Activated CD8-positive, alpha-beta T cell treated with anti-CD3 and anti-CD28 coated beads for 36 hours (primary cell): Measurements from ENCODE around the gene ARF4. TPM values are rescaled to one million over a fixed set of nuclear protein-coding genes. Genes with fewer than 3 reads are reported as not detected.

Source experiments
- ATAC-seq: fragments of 200-7000 bp; cut with Tn5 transposase; one replicate; pipeline ENCODE4 v1.10.0; 2021; ENCODE audit warnings: mild to moderate bottlenecking, moderate library complexity
- CTCF ChIA-PET: fragments of 350-600 bp; sonication (Branson Sonifier 250); formaldehyde crosslinking; loops from one replicate; lab custom pipeline; 2021; ENCODE audit warnings: antibody characterized with exemption; lab: Charles Lee
- POLR2A ChIA-PET: fragments of 350-600 bp; sonication (Branson Sonifier 250); formaldehyde crosslinking; loops from one replicate; lab custom pipeline; 2021; ENCODE audit warnings: antibody characterized with exemption; lab: Charles Lee
- DNase-seq: peaks from one replicate; pipeline ENCODE4 v3.0.0-alpha.2; 2020
- H3K27ac Mint-ChIP-seq: one replicate; pipeline ENCODE4 v1.8.0; 2021; ENCODE audit warnings: mild to moderate bottlenecking, mixed read lengths
- H3K27me3 Mint-ChIP-seq: one replicate; pipeline ENCODE4 v1.8.0; 2021; ENCODE audit warnings: mixed read lengths
- H3K36me3 Mint-ChIP-seq: one replicate; pipeline ENCODE4 v1.8.0; 2021; ENCODE audit warnings: low read depth, mixed read lengths
- H3K4me1 Mint-ChIP-seq: one replicate; pipeline ENCODE4 v1.8.0; 2021; ENCODE audit warnings: low read depth, mixed read lengths
- H3K4me3 Mint-ChIP-seq: one replicate; pipeline ENCODE4 v1.8.0; 2021; ENCODE audit warnings: mild to moderate bottlenecking, moderate library complexity, mixed read lengths
- H3K9me3 Mint-ChIP-seq: one replicate; pipeline ENCODE4 v1.8.0; 2021; ENCODE audit warnings: mixed read lengths
- CTCF ChIP-seq: fragments of 200-600 bp; IDR thresholded peaks from one replicate; pipeline ENCODE4 v1.8.0; 2022; ENCODE audit warnings: antibody characterized with exemption, mild to moderate bottlenecking
- intact Hi-C: fragments of 100-400 bp; cut with micrococcal nuclease; formaldehyde crosslinking; loops from one replicate; pipeline ENCODE4 v1.10.0; 2022
- total RNA-seq, 2 experiments: library from RNA; stranded (reverse); gene quantifications; one replicate each; pipeline ENCODE4 v1.2.3, GENCODE V29; 2021

Gene ARF4
- total RNA-seq, 2 experiments from 2014 or later, result 52.0 to 55.2 TPM

GRCh38 chr3:57605683-57606082 is 8.5 kb upstream of the ARF4 start:
- no peak overlapping the region for H3K27ac Mint-ChIP-seq
- H3K4me3 Mint-ChIP-seq, result no peak overlapping the region
- H3K36me3 Mint-ChIP-seq, result peaks cover 57% of the 10 kb centered on the region
- no peaks in the 10 kb centered on the region for H3K27me3 Mint-ChIP-seq
- H3K9me3 Mint-ChIP-seq, result peaks cover 14% of the 10 kb centered on the region
- ATAC-seq (no peak), DNase-seq (no peak)
- H3K4me1 Mint-ChIP-seq, result peaks cover 5% of the 10 kb centered on the region
- ChIA-PET CTCF (no interaction called here), POLR2A (interaction anchor here (1.5 kb wide), 1 partner anchor 49 kb away, joined by 4 read pairs; no protein-coding TSS in a partner anchor)
- intact Hi-C loops, result no loop called here
- TF ChIP-seq CTCF, result no peak

DNA sequence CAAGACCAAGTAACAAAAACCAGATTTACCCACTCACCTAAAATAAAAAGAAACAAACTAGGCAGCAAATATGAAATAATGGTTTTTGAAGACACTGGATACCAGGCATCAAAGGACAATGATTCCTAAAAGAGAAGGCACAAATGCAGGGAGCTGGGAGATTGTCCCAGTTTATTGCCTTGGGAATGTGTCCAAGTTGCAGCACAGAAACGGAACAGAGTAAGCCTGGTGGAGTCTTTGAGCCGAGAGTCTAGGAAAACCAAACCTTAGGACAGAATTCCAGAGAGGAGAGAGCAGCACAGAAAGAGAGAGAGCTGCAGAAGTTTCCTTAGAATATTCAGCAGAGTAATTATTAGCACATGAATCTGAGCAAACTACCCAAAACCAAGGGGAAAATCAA is 7.8 kb upstream of the ARF4 start:
- ATAC-seq (no peak), DNase-seq (no peak)
- POLR2A ChIA-PET, result interaction anchor here (1.5 kb wide), 1 partner anchor 48 kb away, joined by 4 read pairs; no protein-coding TSS in a partner anchor

GRCh38 chr3:57600195-57600594 is 3.1 kb upstream of the ARF4 start:
- TF ChIP-seq CTCF, result no peak
- DNase-seq (no peak), ATAC-seq (no peak)
- Mint-ChIP-seq H3K4me3 (no peak overlapping the region), H3K27me3 (no peaks in the 10 kb centered on the region), H3K4me1 (peaks cover 16% of the 10 kb centered on the region), H3K9me3 (no peaks in the 10 kb centered on the region), H3K36me3 (peaks cover 46% of the 10 kb centered on the region), H3K27ac (peak overlapping the region; percentile 49)
- CTCF ChIA-PET, result interaction anchor here (1.1 kb wide), 1 partner anchor 33 kb away, joined by 3 read pairs; no protein-coding TSS in a partner anchor
- intact Hi-C loops, result no loop called here
- POLR2A ChIA-PET, result interaction anchor here (4.4 kb wide), 1 partner anchor 45 kb away, joined by 47 read pairs; the partner anchor contains the start of gene PDE12

More for the DNA sequence above, 7.8 kb upstream of the ARF4 start:
- no peak overlapping the region for H3K27ac Mint-ChIP-seq
- no peak for TF ChIP-seq CTCF
- peaks cover 54% of the 10 kb centered on the region for H3K36me3 Mint-ChIP-seq
- CTCF ChIA-PET, result no interaction called here
- peaks cover 12% of the 10 kb centered on the region for H3K9me3 Mint-ChIP-seq
- H3K4me3 Mint-ChIP-seq, result no peak overlapping the region
- peaks cover 5% of the 10 kb centered on the region for H3K4me1 Mint-ChIP-seq
- intact Hi-C loops, result no loop called here
- no peaks in the 10 kb centered on the region for H3K27me3 Mint-ChIP-seq

GRCh38 chr3:57598765-57599360 is 1.7 kb upstream of the ARF4 start:
- POLR2A ChIA-PET, result interaction anchor here (1.0 to 4.4 kb wide), 3 partner anchors 43 to 157 kb away, joined by 3 to 47 read pairs (median 8); partner anchors contain the start of genes PDE12 and SLMAP
- Mint-ChIP-seq H3K27ac (peak overlapping the region; percentile 100), H3K9me3 (no peaks in the 10 kb centered on the region), H3K36me3 (peaks cover 47% of the 10 kb centered on the region), H3K4me1 (peaks cover 27% of the 10 kb centered on the region), H3K27me3 (no peaks in the 10 kb centered on the region), H3K4me3 (peak overlapping the region; percentile 90)
- DNase-seq (no peak), ATAC-seq (no peak)
- intact Hi-C loops, result loop anchor here (5.0 kb wide), 3 partner anchors 42 to 158 kb away; partner anchors contain the start of genes DENND6A, PDE12 and SLMAP
- no peak for TF ChIP-seq CTCF
- CTCF ChIA-PET, result no interaction called here
